Choroid plexus epithelial cell (primary cell): Measurements from ENCODE around the gene TAS1R3.

Experiments
- DNase-seq: peaks from one replicate; pipeline ENCODE4 v3.0.0-alpha.2; 2010; ENCODE audit warnings: low read depth
- H3K4me3 ChIP-seq: 2 replicates; pipeline ENCODE4 v1.5.1; 2011; ENCODE audit warnings: low read depth, mild to moderate bottlenecking, control low read depth, low read length, moderate library complexity
- TF ChIP-seq, protein P1 (sequence below): conservative IDR thresholded peaks from 2 replicates; pipeline ENCODE4 v1.5.1; 2011; ENCODE audit warnings: low read depth, mild to moderate bottlenecking, control low read depth, inconsistent platforms, low read length, moderate library complexity

Gene TAS1R3

GRCh38 chr1:1340185-1340584 is 9.1 kb downstream of the TAS1R3 start:
- TF ChIP-seq, protein P1, sequence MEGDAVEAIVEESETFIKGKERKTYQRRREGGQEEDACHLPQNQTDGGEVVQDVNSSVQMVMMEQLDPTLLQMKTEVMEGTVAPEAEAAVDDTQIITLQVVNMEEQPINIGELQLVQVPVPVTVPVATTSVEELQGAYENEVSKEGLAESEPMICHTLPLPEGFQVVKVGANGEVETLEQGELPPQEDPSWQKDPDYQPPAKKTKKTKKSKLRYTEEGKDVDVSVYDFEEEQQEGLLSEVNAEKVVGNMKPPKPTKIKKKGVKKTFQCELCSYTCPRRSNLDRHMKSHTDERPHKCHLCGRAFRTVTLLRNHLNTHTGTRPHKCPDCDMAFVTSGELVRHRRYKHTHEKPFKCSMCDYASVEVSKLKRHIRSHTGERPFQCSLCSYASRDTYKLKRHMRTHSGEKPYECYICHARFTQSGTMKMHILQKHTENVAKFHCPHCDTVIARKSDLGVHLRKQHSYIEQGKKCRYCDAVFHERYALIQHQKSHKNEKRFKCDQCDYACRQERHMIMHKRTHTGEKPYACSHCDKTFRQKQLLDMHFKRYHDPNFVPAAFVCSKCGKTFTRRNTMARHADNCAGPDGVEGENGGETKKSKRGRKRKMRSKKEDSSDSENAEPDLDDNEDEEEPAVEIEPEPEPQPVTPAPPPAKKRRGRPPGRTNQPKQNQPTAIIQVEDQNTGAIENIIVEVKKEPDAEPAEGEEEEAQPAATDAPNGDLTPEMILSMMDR: no peak
- no peak overlapping the region for H3K4me3 ChIP-seq
- no peak for DNase-seq

DNA sequence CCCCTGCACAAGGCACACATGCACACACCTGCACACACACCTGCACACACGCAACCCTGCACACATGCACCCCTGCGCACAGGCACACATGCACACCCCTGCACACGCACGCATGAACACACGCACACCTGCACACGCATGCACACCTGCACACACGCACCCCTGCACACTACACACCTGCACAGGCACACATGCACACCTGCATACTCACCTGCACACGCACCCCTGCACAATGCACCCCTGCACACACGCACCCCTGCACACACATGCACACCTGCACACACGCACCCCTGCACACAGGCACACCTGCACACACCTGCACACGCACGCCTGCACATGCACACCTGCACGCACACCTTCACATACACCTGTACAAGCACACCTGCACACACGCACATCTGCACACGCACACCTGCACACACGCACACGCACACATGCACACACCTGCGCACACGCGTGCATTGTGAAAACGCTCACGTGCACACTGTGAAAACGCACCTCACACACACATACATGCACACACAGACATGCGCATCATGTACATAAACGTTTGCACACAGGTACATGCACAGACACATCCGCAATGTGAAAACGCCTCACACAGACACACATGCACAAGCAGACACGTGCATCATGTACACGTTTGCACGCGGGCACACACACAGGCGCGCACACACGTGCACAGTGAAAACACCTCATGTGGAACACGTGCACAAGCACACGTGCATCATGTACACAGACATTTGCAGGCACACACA is 9.9 kb downstream of the TAS1R3 start:
- DNase-seq: no peak
- TF ChIP-seq, protein P1: no peak
- no peak overlapping the region for H3K4me3 ChIP-seq

DNA sequence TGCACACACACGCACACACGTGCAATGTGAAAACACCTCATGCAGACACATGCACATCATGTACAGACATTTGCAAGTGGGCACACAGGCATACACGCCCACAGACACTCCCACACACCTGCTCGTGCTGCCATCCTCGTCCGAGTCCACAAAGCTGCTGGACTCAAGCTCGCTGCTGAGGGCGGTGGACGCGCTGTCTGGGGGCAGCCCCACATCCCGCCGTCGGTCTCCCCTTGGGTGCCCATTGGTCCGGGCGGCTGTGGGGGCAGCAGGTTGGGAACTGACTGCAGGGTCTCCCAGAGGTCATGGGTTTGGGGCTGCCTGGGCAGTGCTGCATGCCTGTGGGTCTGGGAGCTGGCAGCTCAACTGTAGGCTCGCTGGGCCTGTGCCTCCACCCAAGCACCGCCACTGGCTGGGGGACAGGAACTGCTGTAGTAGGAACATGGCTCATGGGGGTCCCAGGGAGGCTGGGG is 10.5 kb downstream of the TAS1R3 start:
- H3K4me3 ChIP-seq: no peak overlapping the region
- no peak for DNase-seq
- TF ChIP-seq, protein P1: no peak

- no peak for DNase-seq
- H3K4me3 ChIP-seq: no peak overlapping the region
- TF ChIP-seq, protein P1: no peak
Observed at GRCh38 chr1:1342061-1342562, 11.0 kb downstream of the TAS1R3 start.

DNA sequence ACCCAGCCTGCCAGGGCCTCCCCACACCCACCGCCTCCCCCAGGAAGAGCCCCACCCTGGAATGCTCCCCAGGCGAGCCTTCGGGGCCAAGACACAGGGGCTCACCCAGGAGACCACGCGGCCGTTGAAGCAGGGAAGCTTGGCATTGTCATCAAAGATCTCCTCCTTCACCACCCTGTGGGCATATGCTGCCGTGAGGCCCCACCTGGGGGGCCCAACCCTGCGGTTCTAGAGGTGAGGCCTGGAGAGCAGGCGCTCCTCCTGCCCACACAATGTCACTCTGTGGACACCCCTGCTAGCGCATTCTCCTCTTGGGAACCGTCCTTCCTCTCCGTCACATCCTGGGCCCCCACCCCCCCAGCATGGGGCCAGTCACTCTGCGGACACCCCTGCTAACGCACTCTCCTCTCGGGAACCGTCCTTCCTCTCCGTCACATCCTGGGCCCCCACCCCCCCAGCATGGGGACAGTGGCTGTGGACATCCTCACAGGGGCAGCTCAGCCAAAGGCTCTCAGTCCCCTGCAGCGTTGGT is 11.6 kb downstream of the TAS1R3 start:
- H3K4me3 ChIP-seq: no peak overlapping the region
- no peak for DNase-seq
- TF ChIP-seq, protein P1: no peak

DNA sequence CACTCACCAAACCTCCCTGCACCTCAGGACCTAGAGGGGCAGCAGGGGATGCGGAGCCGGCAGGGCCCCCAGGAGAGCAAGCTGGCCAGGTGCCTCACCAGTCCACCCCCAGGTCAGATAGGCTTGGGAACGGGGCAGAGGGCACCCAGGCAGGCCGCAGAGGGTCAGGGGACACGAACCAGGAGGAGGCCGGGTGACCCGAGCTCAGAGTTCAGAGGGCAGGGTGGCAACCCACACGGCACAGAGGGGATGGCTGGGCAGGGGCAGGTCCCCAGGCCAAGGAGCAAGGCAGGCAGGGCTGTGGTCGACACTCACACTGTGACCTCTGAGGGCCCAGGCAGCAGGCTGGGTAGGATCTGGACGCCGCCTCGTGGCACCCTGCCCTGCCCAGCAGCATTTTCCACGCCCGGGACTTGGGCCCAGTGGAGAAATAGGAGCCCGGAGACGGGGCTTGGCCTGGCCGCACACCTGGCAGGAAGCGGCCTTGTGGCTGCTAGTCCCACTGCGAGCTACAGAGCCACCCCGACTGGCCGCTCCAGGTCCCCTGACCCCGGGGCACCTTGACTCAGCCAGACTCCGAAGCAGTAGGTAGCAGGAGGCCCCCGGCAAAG is 12.8 kb downstream of the TAS1R3 start:
- no peak for DNase-seq
- H3K4me3 ChIP-seq: no peak overlapping the region
- TF ChIP-seq, protein P1: no peak
